ENCODE results near the gene PRKN. TPM values are rescaled to one million over a fixed set of nuclear protein-coding genes. Genes with fewer than 3 reads are reported as not detected.

The PRKN gene
- total RNA-seq, 1 experiment from 2014 or later: not detected

- H3K36me3 ChIP-seq (ENCODE audit: low read depth): no peaks in the 10 kb centered on the region
- H2AFZ ChIP-seq: no peak overlapping the region
- no peak overlapping the region for H3K27ac ChIP-seq
- H4K20me1 ChIP-seq (ENCODE audit: insufficient read depth): no peaks in the 10 kb centered on the region
- no TSS peak for BruUV-seq (replicated peaks)
- H3K9me2 ChIP-seq (ENCODE audit: insufficient read depth): no peaks in the 10 kb centered on the region
- no peak overlapping the region for H3K4me3 ChIP-seq
- CTCF ChIA-PET: no interaction called here
- no peaks in the 10 kb centered on the region for H3K9me3 ChIP-seq (ENCODE audit: insufficient read depth, low read depth)
- H3K79me2 ChIP-seq (ENCODE audit: low read depth): no peaks in the 10 kb centered on the region
- no peak overlapping the region for H3K4me2 ChIP-seq
- H3F3A ChIP-seq (ENCODE audit: insufficient read depth, low read depth): no peaks in the 10 kb centered on the region
- peaks cover 8% of the 10 kb centered on the region; the same call in 1 of the 2 replicates for H3K27me3 ChIP-seq (ENCODE audit: insufficient read depth, low read depth)
- POLR2A ChIA-PET (ENCODE audit: unreplicated experiment): no interaction called here
- intact Hi-C loops (cut with micrococcal nuclease; ENCODE audit: unreplicated experiment): no loop called here
- DNase-seq: no peak
- H3K4me1 ChIP-seq (replicated peaks; ENCODE audit: insufficient read depth): no peaks in the 10 kb centered on the region
- no peak for TF ChIP-seq CTCF (conservative IDR thresholded peaks at IDR 0.05)
- no peak for TF ChIP-seq EZH2 (IDR thresholded peaks at IDR 0.05; ENCODE audit: low read depth)
Observed at GRCh38 chr6:161341638-161342037, 1385.9 kb downstream of the PRKN start.

GRCh38 chr6:161338015-161338414 lies 1389.6 kb downstream of the PRKN start:
- BruUV-seq (replicated peaks): no TSS peak
- no peak for DNase-seq
- Histone ChIP-seq H2AFZ (no peak overlapping the region), H3K4me3 (no peak overlapping the region), H3K36me3 (ENCODE audit: low read depth) (no peaks in the 10 kb centered on the region), H3K27ac (no peak overlapping the region), H3K4me1 (replicated peaks; ENCODE audit: insufficient read depth) (no peaks in the 10 kb centered on the region), H3K9me2 (ENCODE audit: insufficient read depth) (no peaks in the 10 kb centered on the region), H3K27me3 (ENCODE audit: insufficient read depth, low read depth) (no peaks in the 10 kb centered on the region), H3K9me3 (ENCODE audit: insufficient read depth, low read depth) (no peaks in the 10 kb centered on the region), H3F3A (ENCODE audit: insufficient read depth, low read depth) (no peaks in the 10 kb centered on the region), H3K79me2 (ENCODE audit: low read depth) (no peaks in the 10 kb centered on the region), H4K20me1 (ENCODE audit: insufficient read depth) (no peaks in the 10 kb centered on the region), H3K4me2 (no peak overlapping the region)
- intact Hi-C loops (cut with micrococcal nuclease; ENCODE audit: unreplicated experiment): no loop called here
- no peak for TF ChIP-seq CTCF (conservative IDR thresholded peaks at IDR 0.05)
- no peak for TF ChIP-seq EZH2 (IDR thresholded peaks at IDR 0.05; ENCODE audit: low read depth)
- ChIA-PET POLR2A (ENCODE audit: unreplicated experiment) (no interaction called here), CTCF (no interaction called here)

GRCh38 chr6:161336479-161336878 lies 1391.1 kb downstream of the PRKN start:
- H3K4me3 ChIP-seq: no peak overlapping the region
- H3K79me2 ChIP-seq (ENCODE audit: low read depth): no peaks in the 10 kb centered on the region
- no peak overlapping the region for H3K27ac ChIP-seq
- no peaks in the 10 kb centered on the region for H3K27me3 ChIP-seq (ENCODE audit: insufficient read depth, low read depth)
- H3K9me3 ChIP-seq (ENCODE audit: insufficient read depth, low read depth): no peaks in the 10 kb centered on the region
- no peak overlapping the region for H3K4me2 ChIP-seq
- H3K36me3 ChIP-seq (ENCODE audit: low read depth): no peaks in the 10 kb centered on the region
- H3F3A ChIP-seq (ENCODE audit: insufficient read depth, low read depth): no peaks in the 10 kb centered on the region
- H4K20me1 ChIP-seq (ENCODE audit: insufficient read depth): no peaks in the 10 kb centered on the region
- ChIA-PET CTCF (no interaction called here), POLR2A (ENCODE audit: unreplicated experiment) (no interaction called here)
- TF ChIP-seq CTCF (conservative IDR thresholded peaks at IDR 0.05) (no peak), EZH2 (IDR thresholded peaks at IDR 0.05; ENCODE audit: low read depth) (no peak)
- intact Hi-C loops (cut with micrococcal nuclease; ENCODE audit: unreplicated experiment): no loop called here
- no peaks in the 10 kb centered on the region for H3K9me2 ChIP-seq (ENCODE audit: insufficient read depth)
- no peak overlapping the region for H2AFZ ChIP-seq
- H3K4me1 ChIP-seq (replicated peaks; ENCODE audit: insufficient read depth): no peaks in the 10 kb centered on the region
- no TSS peak for BruUV-seq (replicated peaks)
- no peak for DNase-seq
